ENCODE data around the gene KNDC1. TPM values are rescaled to one million over a fixed set of nuclear protein-coding genes. Genes with fewer than 3 reads are reported as not detected.

The KNDC1 gene
- total and polyA plus RNA-seq, 8 donors, result 0.05 to 1.7 (median 0.58) TPM; not detected in 1

DNA sequence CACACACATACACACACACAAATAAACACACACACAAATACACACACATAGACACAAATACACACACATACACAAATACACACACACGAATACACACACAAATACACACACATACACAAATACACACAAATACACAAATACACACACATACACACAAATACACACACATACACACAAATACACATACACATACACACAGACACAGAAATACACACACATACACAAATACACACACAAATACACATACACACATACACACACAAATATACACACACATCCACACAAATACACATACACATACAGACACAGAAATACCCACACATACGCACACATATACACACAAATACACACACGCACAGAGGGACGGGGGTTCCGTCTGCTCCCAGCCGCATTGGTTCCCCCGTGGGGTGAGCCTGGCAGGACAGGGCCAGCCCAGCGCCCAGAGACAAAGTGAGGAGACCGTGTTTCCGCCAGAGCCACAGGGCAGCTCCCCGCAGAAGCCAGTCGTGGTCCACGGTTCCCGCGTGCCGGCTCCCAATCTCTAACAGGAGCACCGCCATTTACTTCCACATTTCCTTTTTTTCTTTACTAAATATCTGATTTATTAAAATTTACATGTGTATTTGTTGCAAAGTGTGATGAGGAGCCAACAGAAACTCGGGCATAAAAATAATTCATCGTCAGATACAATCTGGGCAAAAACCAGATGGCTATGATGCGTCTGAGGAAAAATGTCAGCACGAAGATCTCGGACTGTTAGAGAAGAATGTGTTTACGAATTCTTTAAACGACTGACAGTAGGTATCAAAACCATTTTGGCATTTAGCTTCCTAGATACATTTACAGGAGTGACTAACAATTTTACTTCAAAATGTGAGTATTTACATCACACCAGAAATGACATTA, 3.1 kb upstream of the KNDC1 start:
- intact Hi-C loops (cut with DNase I; ENCODE audit: low total_unique reads), result no loop called here
- H3K27me3 ChIP-seq, result peaks cover 0 to 44% (median 35%) of the 10 kb centered on the region in 3 donors
- DNase-seq, result no peak
- peaks cover 13 to 26% (median 24%) of the 10 kb centered on the region in 4 donors for H3K4me1 ChIP-seq
- no peak for TF ChIP-seq CTCF (IDR thresholded peaks at IDR 0.05)
- no peak for TF ChIP-seq POLR2A (IDR thresholded peaks at IDR 0.05)
- no peak for TF ChIP-seq EP300 (IDR thresholded peaks at IDR 0.05)
- TF ChIP-seq POLR2AphosphoS5 (IDR thresholded peaks at IDR 0.05), result no peak
- H3K9me3 ChIP-seq, result no peaks in the 10 kb centered on the region
- no peak overlapping the region for H3K27ac ChIP-seq
- no peak overlapping the region for H3K4me3 ChIP-seq
- no peaks in the 10 kb centered on the region for H3K36me3 ChIP-seq
- 68 to 78% (median 76%) methylated on average over 24 of the region's 24 CpGs for WGBS, 5 donors

- Histone ChIP-seq H3K4me3 (no peak overlapping the region), H3K27ac (no peak overlapping the region), H3K36me3 (no peaks in the 10 kb centered on the region), H3K9me3 (no peaks in the 10 kb centered on the region), H3K4me1 (peaks cover 13 to 26% (median 24%) of the 10 kb centered on the region in 4 donors), H3K27me3 (peaks cover 3 to 52% (median 39%) of the 10 kb centered on the region in 3 donors)
- WGBS, 5 donors, result 68 to 76% (median 70%) methylated on average over 32 to 34 of the region's 34 CpGs
- TF ChIP-seq POLR2AphosphoS5 (IDR thresholded peaks at IDR 0.05), result no peak
- TF ChIP-seq CTCF (IDR thresholded peaks at IDR 0.05), result no peak
- no peak for TF ChIP-seq EP300 (IDR thresholded peaks at IDR 0.05)
- no peak for TF ChIP-seq POLR2A (IDR thresholded peaks at IDR 0.05)
- no peak for DNase-seq
- intact Hi-C loops (cut with DNase I; ENCODE audit: low total_unique reads), result no loop called here
Measured at GRCh38 chr10:133157662-133158436, 2.2 kb upstream of the KNDC1 start.

DNA sequence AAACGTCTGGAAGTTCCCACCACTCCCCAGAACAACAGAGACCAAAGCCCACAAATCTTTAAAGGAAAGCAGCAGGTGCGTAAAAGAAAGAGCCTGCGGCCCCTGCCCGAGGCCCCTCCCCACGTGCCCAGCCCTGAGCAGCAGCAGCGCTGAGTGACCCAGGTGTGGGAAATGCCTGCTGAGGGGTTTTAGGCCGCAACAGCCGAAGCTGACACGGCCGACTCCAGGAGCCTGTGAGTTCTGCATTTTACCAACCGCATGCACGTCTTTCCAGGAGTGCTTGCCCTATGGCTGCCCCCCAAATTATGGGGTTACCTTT, 1.6 kb upstream of the KNDC1 start:
- H3K36me3 ChIP-seq, result no peaks in the 10 kb centered on the region
- intact Hi-C loops (cut with DNase I; ENCODE audit: low total_unique reads), result no loop called here
- H3K27me3 ChIP-seq, result peaks cover 3 to 58% (median 40%) of the 10 kb centered on the region in 3 donors
- H3K27ac ChIP-seq, result no peak overlapping the region
- no peaks in the 10 kb centered on the region for H3K9me3 ChIP-seq
- TF ChIP-seq CTCF (IDR thresholded peaks at IDR 0.05) (no peak), POLR2A (IDR thresholded peaks at IDR 0.05) (no peak), POLR2AphosphoS5 (IDR thresholded peaks at IDR 0.05) (no peak), EP300 (IDR thresholded peaks at IDR 0.05) (no peak)
- no peak overlapping the region for H3K4me3 ChIP-seq
- DNase-seq, result no peak
- H3K4me1 ChIP-seq, result peaks cover 13 to 26% (median 24%) of the 10 kb centered on the region in 4 donors
- 56 to 65% (median 60%) methylated on average over 12 of the region's 12 CpGs for WGBS, 5 donors

GRCh38 chr10:133158756-133159610, 1.0 kb upstream of the KNDC1 start:
- Histone ChIP-seq H3K4me1 (peaks cover 13 to 26% (median 24%) of the 10 kb centered on the region in 4 donors), H3K27ac (no peak overlapping the region), H3K4me3 (no peak overlapping the region), H3K9me3 (no peaks in the 10 kb centered on the region), H3K27me3 (peaks cover 3 to 64% (median 40%) of the 10 kb centered on the region in 3 donors), H3K36me3 (no peaks in the 10 kb centered on the region)
- intact Hi-C loops (cut with DNase I; ENCODE audit: low total_unique reads), result no loop called here
- peak in 1 of 2 donors; percentile 80 for DNase-seq
- WGBS, 5 donors, result 28 to 42% (median 34%) methylated on average over 17 to 23 of the region's 23 CpGs
- TF ChIP-seq POLR2AphosphoS5 (IDR thresholded peaks at IDR 0.05) (no peak), POLR2A (IDR thresholded peaks at IDR 0.05) (no peak), CTCF (IDR thresholded peaks at IDR 0.05) (no peak), EP300 (IDR thresholded peaks at IDR 0.05) (no peak)
